C4-2B (cell line): Measurements from ENCODE around the gene C3.

Source experiments
- ZFX ChIP-seq: fragments of 450-650 bp; IDR thresholded peaks from 2 replicates; pipeline ENCODE4 v1.6.1; 2017
- TF ChIP-seq, protein P1 (sequence below): fragments of 450-650 bp; conservative IDR thresholded peaks from 2 replicates; pipeline ENCODE4 v1.5.1; 2017; ENCODE audit warnings: mild to moderate bottlenecking

DNA sequence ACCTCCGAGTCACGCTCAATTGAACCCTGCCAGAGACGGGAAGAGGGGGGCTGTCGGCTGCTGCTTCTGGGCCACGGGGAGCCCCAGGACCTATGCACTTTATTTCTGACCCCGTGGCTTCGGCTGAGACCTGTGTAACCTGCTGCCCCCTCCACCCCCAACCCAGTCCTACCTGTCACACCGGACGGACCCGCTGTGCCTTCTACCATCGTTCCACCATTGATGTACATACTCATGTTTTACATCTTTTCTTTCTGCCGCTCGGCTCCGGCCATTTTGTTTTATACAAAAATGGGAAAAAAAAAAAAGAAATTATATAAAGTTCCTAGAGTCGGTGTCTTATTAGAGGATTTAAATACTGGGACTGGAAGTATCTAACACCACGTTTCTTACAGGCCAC lies 30.7 kb upstream of the C3 start:
- TF ChIP-seq, protein P1, sequence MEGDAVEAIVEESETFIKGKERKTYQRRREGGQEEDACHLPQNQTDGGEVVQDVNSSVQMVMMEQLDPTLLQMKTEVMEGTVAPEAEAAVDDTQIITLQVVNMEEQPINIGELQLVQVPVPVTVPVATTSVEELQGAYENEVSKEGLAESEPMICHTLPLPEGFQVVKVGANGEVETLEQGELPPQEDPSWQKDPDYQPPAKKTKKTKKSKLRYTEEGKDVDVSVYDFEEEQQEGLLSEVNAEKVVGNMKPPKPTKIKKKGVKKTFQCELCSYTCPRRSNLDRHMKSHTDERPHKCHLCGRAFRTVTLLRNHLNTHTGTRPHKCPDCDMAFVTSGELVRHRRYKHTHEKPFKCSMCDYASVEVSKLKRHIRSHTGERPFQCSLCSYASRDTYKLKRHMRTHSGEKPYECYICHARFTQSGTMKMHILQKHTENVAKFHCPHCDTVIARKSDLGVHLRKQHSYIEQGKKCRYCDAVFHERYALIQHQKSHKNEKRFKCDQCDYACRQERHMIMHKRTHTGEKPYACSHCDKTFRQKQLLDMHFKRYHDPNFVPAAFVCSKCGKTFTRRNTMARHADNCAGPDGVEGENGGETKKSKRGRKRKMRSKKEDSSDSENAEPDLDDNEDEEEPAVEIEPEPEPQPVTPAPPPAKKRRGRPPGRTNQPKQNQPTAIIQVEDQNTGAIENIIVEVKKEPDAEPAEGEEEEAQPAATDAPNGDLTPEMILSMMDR: no peak
- TF ChIP-seq ZFX: no peak
